ENCODE results near the gene PPP6R3.

The PPP6R3 gene

DNA sequence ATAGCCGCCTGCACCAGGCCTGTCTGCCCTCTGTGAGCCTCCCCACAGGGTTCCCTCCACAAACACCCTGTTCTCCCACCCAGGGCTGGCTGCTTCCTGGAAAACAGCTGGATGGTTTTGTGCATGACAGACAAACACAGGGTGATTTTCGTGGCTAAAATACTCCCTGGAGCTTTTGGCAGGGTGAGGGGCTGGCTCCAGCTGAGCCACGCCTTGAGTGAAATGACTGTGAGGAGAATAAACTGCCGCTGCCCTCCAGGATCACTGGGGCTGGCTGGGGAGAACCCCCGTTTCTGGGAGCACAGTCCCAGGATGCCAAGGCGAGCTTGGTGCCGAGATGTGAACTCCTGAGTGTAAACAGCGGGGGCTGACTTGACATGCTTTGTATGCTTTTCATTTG, 20.3 kb upstream of the PPP6R3 start:
- Histone ChIP-seq H3K9me3 (ENCODE audit: low read length) (no peaks in the 10 kb centered on the region), H3K4me1 (ENCODE audit: insufficient read depth, low read length, severe bottlenecking) (peaks cover 15% of the 10 kb centered on the region), H3K4me3 (ENCODE audit: low read depth, low read length, poor library complexity, severe bottlenecking) (no peak overlapping the region), H3F3A (ENCODE audit: insufficient read depth, low read length) (no peaks in the 10 kb centered on the region), H3K27ac (ENCODE audit: low read depth, low read length, poor library complexity, severe bottlenecking) (no peak overlapping the region), H3K79me2 (ENCODE audit: insufficient read depth, low read length) (no peaks in the 10 kb centered on the region), H3K9ac (ENCODE audit: low read length) (no peak overlapping the region), H3K9me2 (ENCODE audit: low read depth, low read length) (no peaks in the 10 kb centered on the region), H3K27me3 (ENCODE audit: insufficient read depth, low read length) (0 out of 2 replicates have a peak, but pooled peaks cover 6% of the 10 kb centered on the region), H4K20me1 (ENCODE audit: insufficient read depth, low read length) (no peaks in the 10 kb centered on the region), H3K36me3 (ENCODE audit: insufficient read depth, low read length) (no peaks in the 10 kb centered on the region), H2AFZ (ENCODE audit: low read length) (no peak overlapping the region), H3K4me2 (ENCODE audit: low read length) (no peak overlapping the region)
- no peak for TF ChIP-seq EZH2 (IDR thresholded peaks at IDR 0.05; ENCODE audit: borderline replicate concordance, low read length)
- TF ChIP-seq, protein P1, sequence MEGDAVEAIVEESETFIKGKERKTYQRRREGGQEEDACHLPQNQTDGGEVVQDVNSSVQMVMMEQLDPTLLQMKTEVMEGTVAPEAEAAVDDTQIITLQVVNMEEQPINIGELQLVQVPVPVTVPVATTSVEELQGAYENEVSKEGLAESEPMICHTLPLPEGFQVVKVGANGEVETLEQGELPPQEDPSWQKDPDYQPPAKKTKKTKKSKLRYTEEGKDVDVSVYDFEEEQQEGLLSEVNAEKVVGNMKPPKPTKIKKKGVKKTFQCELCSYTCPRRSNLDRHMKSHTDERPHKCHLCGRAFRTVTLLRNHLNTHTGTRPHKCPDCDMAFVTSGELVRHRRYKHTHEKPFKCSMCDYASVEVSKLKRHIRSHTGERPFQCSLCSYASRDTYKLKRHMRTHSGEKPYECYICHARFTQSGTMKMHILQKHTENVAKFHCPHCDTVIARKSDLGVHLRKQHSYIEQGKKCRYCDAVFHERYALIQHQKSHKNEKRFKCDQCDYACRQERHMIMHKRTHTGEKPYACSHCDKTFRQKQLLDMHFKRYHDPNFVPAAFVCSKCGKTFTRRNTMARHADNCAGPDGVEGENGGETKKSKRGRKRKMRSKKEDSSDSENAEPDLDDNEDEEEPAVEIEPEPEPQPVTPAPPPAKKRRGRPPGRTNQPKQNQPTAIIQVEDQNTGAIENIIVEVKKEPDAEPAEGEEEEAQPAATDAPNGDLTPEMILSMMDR (IDR thresholded peaks at IDR 0.05; ENCODE audit: low read length), result no peak

DNA sequence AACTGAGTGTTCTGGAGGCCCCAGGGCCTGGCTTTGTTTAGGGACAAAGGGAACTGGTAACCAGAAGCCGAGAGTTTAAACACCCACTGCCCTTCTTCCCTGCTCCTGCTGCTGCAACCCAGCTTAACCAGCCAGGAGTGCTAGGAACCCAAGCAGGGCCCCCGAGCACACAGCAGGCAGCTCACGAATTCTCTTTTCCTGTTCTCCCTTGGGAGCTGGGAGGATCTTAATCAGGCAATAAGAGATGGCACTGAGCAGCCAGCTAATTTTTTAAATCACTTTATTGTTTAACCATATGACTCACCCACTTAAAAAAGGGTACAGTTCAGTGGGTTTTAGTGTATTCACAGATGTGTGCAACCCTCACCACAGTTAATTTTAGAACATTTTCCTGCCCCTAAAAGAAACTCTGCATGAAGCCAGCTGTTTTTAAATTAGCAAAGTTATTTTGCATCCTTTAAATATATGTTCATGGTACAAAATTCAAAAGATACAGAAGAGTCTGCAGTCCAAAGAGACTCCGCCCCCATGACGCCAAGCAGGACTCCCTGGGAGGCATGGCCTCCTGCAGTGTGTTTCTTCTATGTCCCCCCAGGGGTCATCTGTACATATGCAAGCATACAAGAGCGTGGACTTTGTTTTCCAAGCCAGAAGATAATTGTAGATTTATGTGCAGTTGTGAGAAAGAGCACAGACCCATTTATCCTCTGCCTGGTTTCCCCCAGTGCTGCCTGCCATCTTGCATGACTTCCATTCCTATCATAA, 18.9 kb upstream of the PPP6R3 start:
- H3K27me3 ChIP-seq (ENCODE audit: insufficient read depth, low read length), result 0 out of 2 replicates have a peak, but pooled peaks cover 3% of the 10 kb centered on the region
- H2AFZ ChIP-seq (ENCODE audit: low read length), result no peak overlapping the region
- H3F3A ChIP-seq (ENCODE audit: insufficient read depth, low read length), result no peaks in the 10 kb centered on the region
- H4K20me1 ChIP-seq (ENCODE audit: insufficient read depth, low read length), result no peaks in the 10 kb centered on the region
- no peaks in the 10 kb centered on the region for H3K9me2 ChIP-seq (ENCODE audit: low read depth, low read length)
- no peaks in the 10 kb centered on the region for H3K36me3 ChIP-seq (ENCODE audit: insufficient read depth, low read length)
- H3K9ac ChIP-seq (ENCODE audit: low read length), result no peak overlapping the region
- no peaks in the 10 kb centered on the region for H3K79me2 ChIP-seq (ENCODE audit: insufficient read depth, low read length)
- no peak overlapping the region for H3K4me2 ChIP-seq (ENCODE audit: low read length)
- no peak overlapping the region for H3K27ac ChIP-seq (ENCODE audit: low read depth, low read length, poor library complexity, severe bottlenecking)
- no peak overlapping the region for H3K4me3 ChIP-seq (ENCODE audit: low read depth, low read length, poor library complexity, severe bottlenecking)
- TF ChIP-seq, protein P1 (IDR thresholded peaks at IDR 0.05; ENCODE audit: low read length), result no peak
- TF ChIP-seq EZH2 (IDR thresholded peaks at IDR 0.05; ENCODE audit: borderline replicate concordance, low read length), result no peak
- H3K9me3 ChIP-seq (ENCODE audit: low read length), result no peaks in the 10 kb centered on the region
- H3K4me1 ChIP-seq (ENCODE audit: insufficient read depth, low read length, severe bottlenecking), result peaks cover 15% of the 10 kb centered on the region

DNA sequence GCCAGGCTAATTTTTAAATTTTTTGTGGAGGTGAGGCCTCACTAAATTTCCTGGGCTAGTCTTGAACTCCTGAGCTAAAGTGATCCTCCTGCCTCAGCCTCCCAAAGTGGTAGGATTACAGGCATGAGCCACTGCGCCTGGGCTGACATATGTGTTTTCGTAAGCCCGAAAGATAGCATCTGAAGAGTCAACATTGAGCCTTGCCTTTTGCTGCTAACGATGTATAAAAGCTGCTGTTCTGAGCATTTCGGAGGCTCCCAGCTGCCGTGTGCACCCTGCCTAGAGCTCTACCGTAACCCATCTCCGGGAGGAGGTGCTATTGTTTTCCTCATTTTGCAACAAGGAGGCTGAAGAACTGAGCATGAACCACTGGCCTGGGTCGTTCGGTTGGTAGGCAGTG, 18.1 kb upstream of the PPP6R3 start:
- H3K27ac ChIP-seq (ENCODE audit: low read depth, low read length, poor library complexity, severe bottlenecking), result no peak overlapping the region
- no peaks in the 10 kb centered on the region for H3K9me2 ChIP-seq (ENCODE audit: low read depth, low read length)
- H3F3A ChIP-seq (ENCODE audit: insufficient read depth, low read length), result no peaks in the 10 kb centered on the region
- H3K36me3 ChIP-seq (ENCODE audit: insufficient read depth, low read length), result no peaks in the 10 kb centered on the region
- TF ChIP-seq, protein P1 (IDR thresholded peaks at IDR 0.05; ENCODE audit: low read length), result no peak
- no peak for TF ChIP-seq EZH2 (IDR thresholded peaks at IDR 0.05; ENCODE audit: borderline replicate concordance, low read length)
- no peaks in the 10 kb centered on the region for H4K20me1 ChIP-seq (ENCODE audit: insufficient read depth, low read length)
- H3K4me3 ChIP-seq (ENCODE audit: low read depth, low read length, poor library complexity, severe bottlenecking), result no peak overlapping the region
- no peaks in the 10 kb centered on the region for H3K9me3 ChIP-seq (ENCODE audit: low read length)
- H2AFZ ChIP-seq (ENCODE audit: low read length), result no peak overlapping the region
- H3K9ac ChIP-seq (ENCODE audit: low read length), result no peak overlapping the region
- H3K4me1 ChIP-seq (ENCODE audit: insufficient read depth, low read length, severe bottlenecking), result peaks cover 15% of the 10 kb centered on the region
- no peak overlapping the region for H3K4me2 ChIP-seq (ENCODE audit: low read length)
- H3K79me2 ChIP-seq (ENCODE audit: insufficient read depth, low read length), result no peaks in the 10 kb centered on the region
- H3K27me3 ChIP-seq (ENCODE audit: insufficient read depth, low read length), result no peaks in the 10 kb centered on the region

Measured in OCI-LY1 (cell line).